HL-60 (cell line): ENCODE measurements around the gene NFE2L3.
"Not testable (repeated sequence)": the region's sequence is repeated elsewhere in the genome, so short reads cannot be mapped to it uniquely, and the experiment has no call there.

Source experiments
- DNase-seq, 2 experiments: peaks; one replicate each; pipeline ENCODE4 v3.0.0-alpha.2; 2010 to 2020; ENCODE audit warnings: low read depth in 1 of 2, low spot score in 1 of 2
- H3K27ac ChIP-seq: fragments of 250-450 bp; sonication (Bioruptor Pico); replicated peaks from 2 replicates; pipeline ENCODE4 v1.5.1; 2020; ENCODE audit warnings: mild to moderate bottlenecking, moderate library complexity
- H3K27me3 ChIP-seq: fragments of 250-450 bp; sonication (Bioruptor Pico); 2 replicates; pipeline ENCODE4 v1.5.1; 2021; ENCODE audit warnings: mild to moderate bottlenecking, moderate library complexity; ENCODE audit not compliant: insufficient read depth, poor library complexity, severe bottlenecking
- H3K4me3 ChIP-seq: replicated peaks from 2 replicates; pipeline ENCODE4 v1.5.1; 2011; ENCODE audit warnings: mild to moderate bottlenecking, control low read depth, low read length; ENCODE audit not compliant: insufficient read depth
- GABPA ChIP-seq: IDR thresholded peaks from 2 replicates; pipeline ENCODE4 v1.6.1; 2012; ENCODE audit warnings: low read depth
- POLR2AphosphoS5 ChIP-seq: IDR thresholded peaks from 2 replicates; pipeline ENCODE4 v1.6.1; 2012; ENCODE audit warnings: low read depth
- REST ChIP-seq: IDR thresholded peaks from 2 replicates; pipeline ENCODE4 v1.6.1; 2012; ENCODE audit warnings: low read depth; ENCODE audit not compliant: insufficient replicate concordance
- SPI1 ChIP-seq: IDR thresholded peaks from 2 replicates; pipeline ENCODE4 v1.6.1; 2012; ENCODE audit warnings: low read depth, mild to moderate bottlenecking, borderline replicate concordance
- TF ChIP-seq, protein P1 (sequence below): IDR thresholded peaks from one replicate; pipeline ENCODE4 v1.5.1; 2011; ENCODE audit warnings: low read length, control low read depth, inconsistent platforms; ENCODE audit not compliant: insufficient read depth

NFE2L3 gene

GRCh38 chr7:26171601-26172000, 19.6 kb downstream of the NFE2L3 start:
- no peak overlapping the region for H3K27ac ChIP-seq
- DNase-seq: no peak
- no peak overlapping the region for H3K4me3 ChIP-seq
- TF ChIP-seq REST (no peak), SPI1 (no peak), GABPA (no peak), POLR2AphosphoS5 (no peak)
- TF ChIP-seq, protein P1, sequence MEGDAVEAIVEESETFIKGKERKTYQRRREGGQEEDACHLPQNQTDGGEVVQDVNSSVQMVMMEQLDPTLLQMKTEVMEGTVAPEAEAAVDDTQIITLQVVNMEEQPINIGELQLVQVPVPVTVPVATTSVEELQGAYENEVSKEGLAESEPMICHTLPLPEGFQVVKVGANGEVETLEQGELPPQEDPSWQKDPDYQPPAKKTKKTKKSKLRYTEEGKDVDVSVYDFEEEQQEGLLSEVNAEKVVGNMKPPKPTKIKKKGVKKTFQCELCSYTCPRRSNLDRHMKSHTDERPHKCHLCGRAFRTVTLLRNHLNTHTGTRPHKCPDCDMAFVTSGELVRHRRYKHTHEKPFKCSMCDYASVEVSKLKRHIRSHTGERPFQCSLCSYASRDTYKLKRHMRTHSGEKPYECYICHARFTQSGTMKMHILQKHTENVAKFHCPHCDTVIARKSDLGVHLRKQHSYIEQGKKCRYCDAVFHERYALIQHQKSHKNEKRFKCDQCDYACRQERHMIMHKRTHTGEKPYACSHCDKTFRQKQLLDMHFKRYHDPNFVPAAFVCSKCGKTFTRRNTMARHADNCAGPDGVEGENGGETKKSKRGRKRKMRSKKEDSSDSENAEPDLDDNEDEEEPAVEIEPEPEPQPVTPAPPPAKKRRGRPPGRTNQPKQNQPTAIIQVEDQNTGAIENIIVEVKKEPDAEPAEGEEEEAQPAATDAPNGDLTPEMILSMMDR: no peak
- no peaks in the 10 kb centered on the region for H3K27me3 ChIP-seq

GRCh38 chr7:26172048-26172447, 20.1 kb downstream of the NFE2L3 start:
- Histone ChIP-seq H3K27me3 (no peaks in the 10 kb centered on the region), H3K4me3 (no peak overlapping the region), H3K27ac (no peak overlapping the region)
- no peak for DNase-seq
- TF ChIP-seq POLR2AphosphoS5 (no peak), REST (no peak), SPI1 (no peak)
- TF ChIP-seq, protein P1: no peak

GRCh38 chr7:26175903-26176302, 23.9 kb downstream of the NFE2L3 start:
- DNase-seq, H3K27me3 ChIP-seq, H3K4me3 ChIP-seq, H3K27ac ChIP-seq: not testable (repeated sequence)

DNA sequence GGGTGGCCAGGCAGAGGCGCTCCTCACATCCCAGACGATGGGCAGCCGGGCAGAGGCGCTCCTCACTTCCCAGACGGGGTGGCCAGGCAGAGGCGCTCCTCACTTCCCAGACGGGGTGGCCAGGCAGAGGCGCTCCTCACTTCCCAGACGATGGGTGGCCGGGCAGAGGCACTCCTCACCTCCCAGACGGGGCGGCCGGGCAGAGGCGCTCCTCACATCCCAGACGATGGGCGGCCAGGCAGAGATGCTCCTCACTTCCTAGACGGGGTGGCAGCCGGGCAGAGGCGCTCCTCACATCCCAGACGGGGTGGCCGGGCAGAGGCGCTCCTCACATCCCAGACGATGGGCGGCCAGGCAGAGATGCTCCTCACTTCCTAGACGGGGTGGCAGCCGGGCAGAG, 24.7 kb downstream of the NFE2L3 start:
- not testable (repeated sequence) for DNase-seq, H3K27ac ChIP-seq, H3K4me3 ChIP-seq, H3K27me3 ChIP-seq

DNA sequence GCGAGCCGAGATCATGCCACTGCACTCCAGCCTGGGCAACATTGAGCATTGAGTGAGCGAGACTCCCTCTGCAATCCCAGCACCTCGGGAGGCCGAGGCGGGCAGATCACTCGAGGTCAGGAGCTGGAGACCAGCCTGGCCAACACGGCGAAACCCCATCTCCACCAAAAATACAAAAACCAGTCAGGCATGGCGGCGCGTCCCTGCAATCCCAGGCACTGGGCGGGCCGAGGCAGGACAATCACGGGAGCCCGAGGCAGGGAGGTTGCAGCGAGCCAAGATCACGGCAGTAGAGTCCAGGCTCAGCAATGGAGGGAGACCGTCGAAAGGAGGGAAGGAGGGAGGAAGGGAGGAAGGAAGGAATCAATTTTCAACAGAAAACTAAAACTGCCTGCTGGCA, 25.3 kb downstream of the NFE2L3 start:
- H3K27me3 ChIP-seq, H3K27ac ChIP-seq, DNase-seq, H3K4me3 ChIP-seq: not testable (repeated sequence)
